ENCODE data around the gene PLXNC1.

PLXNC1 gene

DNA sequence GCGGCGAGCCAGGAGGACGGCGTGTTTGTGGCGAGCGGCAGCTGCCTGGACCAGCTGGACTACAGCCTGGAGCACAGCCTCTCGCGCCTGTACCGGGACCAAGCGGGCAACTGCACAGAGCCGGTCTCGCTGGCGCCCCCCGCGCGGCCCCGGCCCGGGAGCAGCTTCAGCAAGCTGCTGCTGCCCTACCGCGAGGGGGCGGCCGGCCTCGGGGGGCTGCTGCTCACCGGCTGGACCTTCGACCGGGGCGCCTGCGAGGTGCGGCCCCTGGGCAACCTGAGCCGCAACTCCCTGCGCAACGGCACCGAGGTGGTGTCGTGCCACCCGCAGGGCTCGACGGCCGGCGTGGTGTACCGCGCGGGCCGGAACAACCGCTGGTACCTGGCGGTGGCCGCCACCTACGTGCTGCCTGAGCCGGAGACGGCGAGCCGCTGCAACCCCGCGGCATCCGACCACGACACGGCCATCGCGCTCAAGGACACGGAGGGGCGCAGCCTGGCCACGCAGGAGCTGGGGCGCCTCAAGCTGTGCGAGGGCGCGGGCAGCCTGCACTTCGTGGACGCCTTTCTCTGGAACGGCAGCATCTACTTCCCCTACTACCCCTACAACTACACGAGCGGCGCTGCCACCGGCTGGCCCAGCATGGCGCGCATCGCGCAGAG lies 873 bp downstream of the PLXNC1 start:
- Histone ChIP-seq H3K4me1 (ENCODE audit: control insufficient read depth, insufficient read depth, low read length) (peaks cover 7% of the 10 kb centered on the region; the same call in 1 of the 2 replicates), H3K27ac (ENCODE audit: extremely low read depth, low read depth, low read length) (peak overlapping the region; percentile 45; the same call in 1 of the 2 replicates), H3K9me3 (ENCODE audit: control insufficient read depth, insufficient read depth, low read depth, low read length) (no peaks in the 10 kb centered on the region), H3K4me3 (ENCODE audit: low read depth, low read length) (peak overlapping the region; percentile 55), H3K36me3 (ENCODE audit: control insufficient read depth in 2 of 2, insufficient read depth in 1 of 2, low read length in 2 of 2) (no peaks in the 10 kb centered on the region)
- POLR2A ChIA-PET: no interaction called here
- CTCF ChIA-PET: interaction anchor here (0.7 to 1.9 kb wide), 2 partner anchors 15 to 602 kb away, joined by 3 to 6 read pairs; no protein-coding TSS in a partner anchor
- TF ChIP-seq ZBTB8A (tag by site-specific recombination; IDR thresholded peaks at IDR 0.05) (peak; percentile 82), ZNF324 (tag by site-specific recombination; IDR thresholded peaks at IDR 0.05) (no peak), GLIS2 (tag by site-specific recombination; IDR thresholded peaks at IDR 0.05) (peak; percentile 79), KLF10 (tag by site-specific recombination; IDR thresholded peaks at IDR 0.05) (no peak), ZNF837 (tag by site-specific recombination; IDR thresholded peaks at IDR 0.05) (no peak), ZNF776 (tag by site-specific recombination; IDR thresholded peaks at IDR 0.05; ENCODE audit: borderline replicate concordance) (no peak), ZBTB7A (tag by site-specific recombination; IDR thresholded peaks at IDR 0.05; ENCODE audit: low read depth) (no peak), KLF9 (tag by site-specific recombination; IDR thresholded peaks at IDR 0.05; ENCODE audit: low read depth) (no peak), ZIC2 (tag by site-specific recombination; IDR thresholded peaks at IDR 0.05) (no peak; the same call in 1 of the 2 replicates), ZNF670 (tag by site-specific recombination; IDR thresholded peaks at IDR 0.05; ENCODE audit: low read depth) (no peak), ZBTB48 (tag by site-specific recombination; IDR thresholded peaks at IDR 0.05) (0 out of 2 replicates have a peak, but pooled peaks have one; percentile 20), ZNF510 (tag by site-specific recombination; IDR thresholded peaks at IDR 0.05; ENCODE audit: insufficient replicate concordance) (no peak)
- TF ChIP-seq, protein P1, sequence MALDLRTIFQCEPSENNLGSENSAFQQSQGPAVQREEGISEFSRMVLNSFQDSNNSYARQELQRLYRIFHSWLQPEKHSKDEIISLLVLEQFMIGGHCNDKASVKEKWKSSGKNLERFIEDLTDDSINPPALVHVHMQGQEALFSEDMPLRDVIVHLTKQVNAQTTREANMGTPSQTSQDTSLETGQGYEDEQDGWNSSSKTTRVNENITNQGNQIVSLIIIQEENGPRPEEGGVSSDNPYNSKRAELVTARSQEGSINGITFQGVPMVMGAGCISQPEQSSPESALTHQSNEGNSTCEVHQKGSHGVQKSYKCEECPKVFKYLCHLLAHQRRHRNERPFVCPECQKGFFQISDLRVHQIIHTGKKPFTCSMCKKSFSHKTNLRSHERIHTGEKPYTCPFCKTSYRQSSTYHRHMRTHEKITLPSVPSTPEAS (tag by site-specific recombination; IDR thresholded peaks at IDR 0.05): no peak
- TF ChIP-seq, protein P2, sequence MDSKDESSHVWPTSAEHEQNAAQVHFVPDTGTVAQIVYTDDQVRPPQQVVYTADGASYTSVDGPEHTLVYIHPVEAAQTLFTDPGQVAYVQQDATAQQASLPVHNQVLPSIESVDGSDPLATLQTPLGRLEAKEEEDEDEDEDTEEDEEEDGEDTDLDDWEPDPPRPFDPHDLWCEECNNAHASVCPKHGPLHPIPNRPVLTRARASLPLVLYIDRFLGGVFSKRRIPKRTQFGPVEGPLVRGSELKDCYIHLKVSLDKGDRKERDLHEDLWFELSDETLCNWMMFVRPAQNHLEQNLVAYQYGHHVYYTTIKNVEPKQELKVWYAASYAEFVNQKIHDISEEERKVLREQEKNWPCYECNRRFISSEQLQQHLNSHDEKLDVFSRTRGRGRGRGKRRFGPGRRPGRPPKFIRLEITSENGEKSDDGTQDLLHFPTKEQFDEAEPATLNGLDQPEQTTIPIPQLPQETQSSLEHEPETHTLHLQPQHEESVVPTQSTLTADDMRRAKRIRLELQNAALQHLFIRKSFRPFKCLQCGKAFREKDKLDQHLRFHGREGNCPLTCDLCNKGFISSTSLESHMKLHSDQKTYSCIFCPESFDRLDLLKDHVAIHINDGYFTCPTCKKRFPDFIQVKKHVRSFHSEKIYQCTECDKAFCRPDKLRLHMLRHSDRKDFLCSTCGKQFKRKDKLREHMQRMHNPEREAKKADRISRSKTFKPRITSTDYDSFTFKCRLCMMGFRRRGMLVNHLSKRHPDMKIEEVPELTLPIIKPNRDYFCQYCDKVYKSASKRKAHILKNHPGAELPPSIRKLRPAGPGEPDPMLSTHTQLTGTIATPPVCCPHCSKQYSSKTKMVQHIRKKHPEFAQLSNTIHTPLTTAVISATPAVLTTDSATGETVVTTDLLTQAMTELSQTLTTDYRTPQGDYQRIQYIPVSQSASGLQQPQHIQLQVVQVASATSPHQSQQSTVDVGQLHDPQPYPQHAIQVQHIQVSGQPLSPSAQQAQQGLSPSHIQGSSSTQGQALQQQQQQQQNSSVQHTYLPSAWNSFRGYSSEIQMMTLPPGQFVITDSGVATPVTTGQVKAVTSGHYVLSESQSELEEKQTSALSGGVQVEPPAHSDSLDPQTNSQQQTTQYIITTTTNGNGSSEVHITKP (tag by site-specific recombination; IDR thresholded peaks at IDR 0.05): no peak
- TF ChIP-seq, protein P3, sequence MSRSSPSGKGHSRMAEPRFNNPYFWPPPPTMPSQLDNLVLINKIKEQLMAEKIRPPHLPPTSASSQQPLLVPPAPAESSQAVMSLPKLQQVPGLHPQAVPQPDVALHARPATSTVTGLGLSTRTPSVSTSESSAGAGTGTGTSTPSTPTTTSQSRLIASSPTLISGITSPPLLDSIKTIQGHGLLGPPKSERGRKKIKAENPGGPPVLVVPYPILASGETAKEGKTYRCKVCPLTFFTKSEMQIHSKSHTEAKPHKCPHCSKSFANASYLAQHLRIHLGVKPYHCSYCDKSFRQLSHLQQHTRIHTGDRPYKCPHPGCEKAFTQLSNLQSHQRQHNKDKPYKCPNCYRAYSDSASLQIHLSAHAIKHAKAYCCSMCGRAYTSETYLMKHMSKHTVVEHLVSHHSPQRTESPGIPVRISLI (tag by site-specific recombination; IDR thresholded peaks at IDR 0.05): no peak
- TF ChIP-seq, protein P4, sequence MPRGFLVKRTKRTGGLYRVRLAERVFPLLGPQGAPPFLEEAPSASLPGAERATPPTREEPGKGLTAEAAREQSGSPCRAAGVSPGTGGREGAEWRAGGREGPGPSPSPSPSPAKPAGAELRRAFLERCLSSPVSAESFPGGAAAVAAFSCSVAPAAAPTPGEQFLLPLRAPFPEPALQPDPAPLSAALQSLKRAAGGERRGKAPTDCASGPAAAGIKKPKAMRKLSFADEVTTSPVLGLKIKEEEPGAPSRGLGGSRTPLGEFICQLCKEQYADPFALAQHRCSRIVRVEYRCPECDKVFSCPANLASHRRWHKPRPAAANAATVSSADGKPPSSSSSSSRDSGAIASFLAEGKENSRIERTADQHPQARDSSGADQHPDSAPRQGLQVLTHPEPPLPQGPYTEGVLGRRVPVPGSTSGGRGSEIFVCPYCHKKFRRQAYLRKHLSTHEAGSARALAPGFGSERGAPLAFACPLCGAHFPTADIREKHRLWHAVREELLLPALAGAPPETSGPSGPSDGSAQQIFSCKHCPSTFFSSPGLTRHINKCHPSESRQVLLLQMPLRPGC (tag by site-specific recombination; IDR thresholded peaks at IDR 0.05): no peak
- TF ChIP-seq, protein P5, sequence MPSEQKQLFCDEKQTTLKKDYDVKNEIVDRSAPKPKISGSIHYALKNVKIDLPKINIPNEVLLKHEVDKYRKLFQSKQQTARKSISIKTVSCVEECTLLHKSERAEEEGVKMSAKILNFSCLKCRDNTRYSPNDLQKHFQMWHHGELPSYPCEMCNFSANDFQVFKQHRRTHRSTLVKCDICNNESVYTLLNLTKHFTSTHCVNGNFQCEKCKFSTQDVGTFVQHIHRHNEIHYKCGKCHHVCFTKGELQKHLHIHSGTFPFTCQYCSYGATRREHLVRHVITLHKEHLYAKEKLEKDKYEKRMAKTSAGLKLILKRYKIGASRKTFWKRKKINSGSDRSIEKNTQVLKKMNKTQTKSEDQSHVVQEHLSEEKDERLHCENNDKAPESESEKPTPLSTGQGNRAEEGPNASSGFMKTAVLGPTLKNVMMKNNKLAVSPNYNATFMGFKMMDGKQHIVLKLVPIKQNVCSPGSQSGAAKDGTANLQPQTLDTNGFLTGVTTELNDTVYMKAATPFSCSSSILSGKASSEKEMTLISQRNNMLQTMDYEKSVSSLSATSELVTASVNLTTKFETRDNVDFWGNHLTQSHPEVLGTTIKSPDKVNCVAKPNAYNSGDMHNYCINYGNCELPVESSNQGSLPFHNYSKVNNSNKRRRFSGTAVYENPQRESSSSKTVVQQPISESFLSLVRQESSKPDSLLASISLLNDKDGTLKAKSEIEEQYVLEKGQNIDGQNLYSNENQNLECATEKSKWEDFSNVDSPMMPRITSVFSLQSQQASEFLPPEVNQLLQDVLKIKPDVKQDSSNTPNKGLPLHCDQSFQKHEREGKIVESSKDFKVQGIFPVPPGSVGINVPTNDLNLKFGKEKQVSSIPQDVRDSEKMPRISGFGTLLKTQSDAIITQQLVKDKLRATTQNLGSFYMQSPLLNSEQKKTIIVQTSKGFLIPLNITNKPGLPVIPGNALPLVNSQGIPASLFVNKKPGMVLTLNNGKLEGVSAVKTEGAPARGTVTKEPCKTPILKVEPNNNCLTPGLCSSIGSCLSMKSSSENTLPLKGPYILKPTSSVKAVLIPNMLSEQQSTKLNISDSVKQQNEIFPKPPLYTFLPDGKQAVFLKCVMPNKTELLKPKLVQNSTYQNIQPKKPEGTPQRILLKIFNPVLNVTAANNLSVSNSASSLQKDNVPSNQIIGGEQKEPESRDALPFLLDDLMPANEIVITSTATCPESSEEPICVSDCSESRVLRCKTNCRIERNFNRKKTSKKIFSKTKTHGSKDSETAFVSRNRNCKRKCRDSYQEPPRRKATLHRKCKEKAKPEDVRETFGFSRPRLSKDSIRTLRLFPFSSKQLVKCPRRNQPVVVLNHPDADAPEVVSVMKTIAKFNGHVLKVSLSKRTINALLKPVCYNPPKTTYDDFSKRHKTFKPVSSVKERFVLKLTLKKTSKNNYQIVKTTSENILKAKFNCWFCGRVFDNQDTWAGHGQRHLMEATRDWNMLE (tag by site-specific recombination; conservative IDR thresholded peaks at IDR 0.05; ENCODE audit: low read depth): no peak

Measured in HEK293 (cell line).